AG09309 (cell line): ENCODE data around the gene RALGPS1.

Experiments used
- DNase-seq: peaks from one replicate; pipeline ENCODE4 v3.0.0-alpha.2; 2010; ENCODE audit warnings: low read depth
- H3K4me3 ChIP-seq: 2 replicates; pipeline ENCODE4 v1.5.1; 2011; ENCODE audit warnings: mild to moderate bottlenecking, low read depth, low read length, moderate library complexity; ENCODE audit not compliant: control insufficient read depth
- CTCF ChIP-seq: IDR thresholded peaks from 2 replicates; pipeline ENCODE4 v1.5.1; 2011; ENCODE audit warnings: mild to moderate bottlenecking, low read depth, low read length, inconsistent platforms; ENCODE audit not compliant: insufficient read depth, control insufficient read depth; ENCODE audit errors: missing control alignments

Gene RALGPS1

GRCh38 chr9:126934441-126934840 is 19.9 kb downstream of the RALGPS1 start:
- H3K4me3 ChIP-seq = no peak overlapping the region
- DNase-seq = no peak
- TF ChIP-seq CTCF = no peak

GRCh38 chr9:126935630-126936029 is 21.0 kb downstream of the RALGPS1 start:
- no peak for DNase-seq
- H3K4me3 ChIP-seq = no peak overlapping the region
- TF ChIP-seq CTCF = no peak

- no peak for DNase-seq
- no peak overlapping the region for H3K4me3 ChIP-seq
- no peak for TF ChIP-seq CTCF
Observed at GRCh38 chr9:126937444-126937843, 22.9 kb downstream of the RALGPS1 start.

- no peak for TF ChIP-seq CTCF
- no peak for DNase-seq
- no peak overlapping the region for H3K4me3 ChIP-seq
Observed at GRCh38 chr9:126938327-126938726, 23.7 kb downstream of the RALGPS1 start.

- H3K4me3 ChIP-seq = no peak overlapping the region
- TF ChIP-seq CTCF = no peak
- DNase-seq = no peak
Observed at GRCh38 chr9:126939821-126940221, 25.2 kb downstream of the RALGPS1 start.

- no peak overlapping the region for H3K4me3 ChIP-seq
- DNase-seq = no peak
- TF ChIP-seq CTCF = no peak
Observed at GRCh38 chr9:126942399-126942798, 27.8 kb downstream of the RALGPS1 start.

- no peak for DNase-seq
- TF ChIP-seq CTCF = no peak
- H3K4me3 ChIP-seq = no peak overlapping the region
Observed at GRCh38 chr9:126945682-126946081, 31.1 kb downstream of the RALGPS1 start.
